Stimulated activated CD4-positive, alpha-beta T cell treated with anti-CD3 and anti-CD28 coated beads, Interleukin-15, amount 100 ng/mL, for 1 hour (primary cell): ENCODE measurements around the gene TAB3.

ENCODE experiments used
- DNase-seq, 2 donors: peaks; one replicate each; pipeline ENCODE4 v3.0.0-alpha.2; 2020; ENCODE audit warnings: low read depth in 1 of 2, low spot score in 1 of 2

Gene TAB3

GRCh38 chrX:30779453-30780030, 109.5 kb downstream of the TAB3 start:
- no peak for DNase-seq

- no peak for DNase-seq
Observed at GRCh38 chrX:30777575-30777974, 111.5 kb downstream of the TAB3 start.
